ENCODE measurements around the gene MMP13. TPM values are rescaled to one million over a fixed set of nuclear protein-coding genes. Genes with fewer than 3 reads are reported as not detected.
A peak's percentile ranks its signal among the peaks of the same experiment; 100 is the strongest.

Gene MMP13
- total RNA-seq, 2 donors from 2014 or later = not detected

DNA sequence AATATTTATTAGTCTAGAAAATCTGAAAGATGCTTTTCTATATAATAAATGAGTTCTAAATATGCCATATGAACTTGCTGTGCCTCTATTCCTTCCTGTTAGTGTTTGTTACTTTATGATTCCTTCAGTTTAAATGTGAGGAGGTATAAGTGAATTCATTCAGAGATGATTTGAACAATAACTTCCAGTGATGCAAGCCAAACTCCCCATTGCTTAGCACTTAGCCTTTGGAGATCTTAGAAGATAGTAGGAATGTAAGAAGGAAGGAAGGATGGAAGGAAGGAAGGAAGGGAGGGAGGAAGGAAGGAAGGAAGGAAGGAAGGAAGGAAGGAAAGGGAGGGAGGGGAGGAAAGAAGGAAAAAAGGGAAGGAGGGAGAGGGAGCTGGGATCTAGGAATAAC is 25.1 kb downstream of the MMP13 start:
- H3K27ac Mint-ChIP-seq = no peak overlapping the region
- DNase-seq (no peak), ATAC-seq (replicated peaks in 1 of 2) (no peak)
- no peaks in the 10 kb centered on the region for H3K36me3 Mint-ChIP-seq (ENCODE audit: insufficient read depth in 2 of 2)
- peaks cover 13% of the 10 kb centered on the region for H3K27me3 Mint-ChIP-seq (ENCODE audit: low read depth)
- H3K9me3 Mint-ChIP-seq = no peaks in the 10 kb centered on the region
- H3K4me1 Mint-ChIP-seq (ENCODE audit: low read depth) = no peaks in the 10 kb centered on the region
- no peak overlapping the region for H3K4me3 Mint-ChIP-seq

- no peak for ATAC-seq (replicated peaks in 1 of 2)
- Mint-ChIP-seq H3K4me3 (no peak overlapping the region), H3K4me1 (ENCODE audit: low read depth) (no peaks in the 10 kb centered on the region), H3K27me3 (ENCODE audit: low read depth) (peaks cover 13% of the 10 kb centered on the region), H3K27ac (no peak overlapping the region), H3K9me3 (no peaks in the 10 kb centered on the region), H3K36me3 (ENCODE audit: insufficient read depth in 2 of 2) (no peaks in the 10 kb centered on the region)
- DNase-seq = no peak
Measured at GRCh38 chr11:102929972-102930371, 25.6 kb downstream of the MMP13 start.

DNA sequence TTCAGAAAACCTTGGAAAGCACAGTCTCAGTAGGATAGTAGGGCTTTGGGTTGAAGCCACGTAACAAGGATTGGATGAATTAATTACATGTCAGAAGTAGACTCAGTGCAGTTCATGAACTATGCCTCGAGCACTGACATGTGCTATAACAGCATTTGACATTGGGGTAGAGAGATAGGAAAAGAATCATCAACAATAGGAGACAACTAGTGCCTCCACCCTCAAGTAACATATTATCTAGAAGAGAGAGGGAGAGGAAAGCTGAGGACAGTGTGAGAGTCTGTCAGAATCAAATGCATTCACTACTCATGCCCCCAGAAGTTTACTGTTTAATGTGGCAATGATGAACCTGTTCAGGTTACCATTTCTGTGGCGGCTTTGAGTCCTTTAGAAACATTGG is 26.4 kb downstream of the MMP13 start:
- no peak for ATAC-seq (replicated peaks in 1 of 2)
- no peak for DNase-seq
- Mint-ChIP-seq H3K27ac (no peak overlapping the region), H3K4me3 (no peak overlapping the region), H3K4me1 (ENCODE audit: low read depth) (no peaks in the 10 kb centered on the region), H3K9me3 (no peaks in the 10 kb centered on the region), H3K27me3 (ENCODE audit: low read depth) (peaks cover 18% of the 10 kb centered on the region), H3K36me3 (ENCODE audit: insufficient read depth in 2 of 2) (no peaks in the 10 kb centered on the region)

DNA sequence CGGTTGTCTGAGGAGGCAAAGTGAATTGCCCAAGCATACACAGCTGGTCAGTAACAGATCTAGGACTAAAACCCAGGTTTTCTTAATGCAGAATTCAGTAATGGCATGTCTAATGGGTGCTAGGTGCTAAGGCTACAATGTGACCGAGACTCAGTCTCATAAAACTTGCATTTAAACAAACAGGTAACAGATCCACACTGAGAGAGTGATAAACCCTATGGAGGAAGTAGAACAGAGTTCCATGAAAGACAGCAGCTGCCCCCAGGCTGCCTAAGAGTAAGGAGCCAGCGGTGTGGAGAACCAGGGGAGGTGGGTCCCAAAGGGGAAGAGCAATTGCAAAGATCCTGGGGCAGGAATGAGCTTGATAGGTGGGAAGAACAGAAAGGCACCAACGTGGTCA is 27.3 kb downstream of the MMP13 start:
- DNase-seq (no peak), ATAC-seq (replicated peaks in 1 of 2) (no peak)
- H3K4me3 Mint-ChIP-seq = no peak overlapping the region
- no peaks in the 10 kb centered on the region for H3K9me3 Mint-ChIP-seq
- no peaks in the 10 kb centered on the region for H3K36me3 Mint-ChIP-seq (ENCODE audit: insufficient read depth in 2 of 2)
- H3K27me3 Mint-ChIP-seq (ENCODE audit: low read depth) = peaks cover 20% of the 10 kb centered on the region
- H3K4me1 Mint-ChIP-seq (ENCODE audit: low read depth) = no peaks in the 10 kb centered on the region
- no peak overlapping the region for H3K27ac Mint-ChIP-seq

- H3K4me1 Mint-ChIP-seq (ENCODE audit: low read depth) = no peaks in the 10 kb centered on the region
- no peaks in the 10 kb centered on the region for H3K36me3 Mint-ChIP-seq (ENCODE audit: insufficient read depth in 2 of 2)
- H3K9me3 Mint-ChIP-seq = no peaks in the 10 kb centered on the region
- H3K4me3 Mint-ChIP-seq = no peak overlapping the region
- H3K27ac Mint-ChIP-seq = no peak overlapping the region
- ATAC-seq (replicated peaks in 1 of 2) (no peak), DNase-seq (no peak)
- H3K27me3 Mint-ChIP-seq (ENCODE audit: low read depth) = peaks cover 20% of the 10 kb centered on the region
Measured at GRCh38 chr11:102927624-102927990, 27.9 kb downstream of the MMP13 start.

- Mint-ChIP-seq H3K27me3 (ENCODE audit: low read depth) (peaks cover 20% of the 10 kb centered on the region), H3K9me3 (no peaks in the 10 kb centered on the region), H3K4me3 (no peak overlapping the region)
Measured at GRCh38 chr11:102926961-102927623, 28.4 kb downstream of the MMP13 start.

GRCh38 chr11:102926517-102926916 is 29.0 kb downstream of the MMP13 start:
- no peak for ATAC-seq (replicated peaks in 1 of 2)
- no peaks in the 10 kb centered on the region for H3K9me3 Mint-ChIP-seq
- H3K36me3 Mint-ChIP-seq (ENCODE audit: insufficient read depth in 2 of 2) = no peaks in the 10 kb centered on the region
- no peak for DNase-seq
- H3K4me3 Mint-ChIP-seq = no peak overlapping the region
- H3K4me1 Mint-ChIP-seq (ENCODE audit: low read depth) = no peaks in the 10 kb centered on the region
- no peak overlapping the region for H3K27ac Mint-ChIP-seq
- peaks cover 18% of the 10 kb centered on the region for H3K27me3 Mint-ChIP-seq (ENCODE audit: low read depth)

More at GRCh38 chr11:102926961-102927623, 28.4 kb downstream of the MMP13 start:
- Mint-ChIP-seq H3K4me1 (ENCODE audit: low read depth) (no peaks in the 10 kb centered on the region), H3K36me3 (ENCODE audit: insufficient read depth in 2 of 2) (no peaks in the 10 kb centered on the region), H3K27ac (no peak overlapping the region)
- ATAC-seq (replicated peaks in 1 of 2) (no peak), DNase-seq (no peak)

DNA sequence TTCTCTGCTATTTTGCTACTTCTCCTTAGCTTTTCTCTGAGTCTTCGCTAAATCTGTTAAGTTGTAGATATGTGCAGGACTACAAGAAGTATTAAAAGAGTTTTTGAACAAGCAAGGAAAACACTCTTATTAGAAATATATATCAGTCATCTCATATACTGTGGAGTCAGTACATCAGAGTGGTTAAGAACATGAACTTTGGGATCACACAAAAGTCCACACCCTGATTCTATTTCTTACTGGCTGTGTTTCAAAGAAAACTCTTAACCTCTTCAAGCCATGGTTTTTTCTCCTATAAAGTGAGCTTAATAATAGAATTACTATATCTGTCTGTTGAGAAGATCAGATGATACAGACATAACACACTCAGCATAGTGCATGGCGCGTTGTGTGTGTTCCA is 29.5 kb downstream of the MMP13 start:
- Mint-ChIP-seq H3K27ac (no peak overlapping the region), H3K27me3 (ENCODE audit: low read depth) (peaks cover 13% of the 10 kb centered on the region), H3K4me3 (no peak overlapping the region), H3K36me3 (ENCODE audit: insufficient read depth in 2 of 2) (no peaks in the 10 kb centered on the region), H3K9me3 (no peaks in the 10 kb centered on the region), H3K4me1 (ENCODE audit: low read depth) (no peaks in the 10 kb centered on the region)
- ATAC-seq (replicated peaks in 1 of 2) (no peak), DNase-seq (no peak)

DNA sequence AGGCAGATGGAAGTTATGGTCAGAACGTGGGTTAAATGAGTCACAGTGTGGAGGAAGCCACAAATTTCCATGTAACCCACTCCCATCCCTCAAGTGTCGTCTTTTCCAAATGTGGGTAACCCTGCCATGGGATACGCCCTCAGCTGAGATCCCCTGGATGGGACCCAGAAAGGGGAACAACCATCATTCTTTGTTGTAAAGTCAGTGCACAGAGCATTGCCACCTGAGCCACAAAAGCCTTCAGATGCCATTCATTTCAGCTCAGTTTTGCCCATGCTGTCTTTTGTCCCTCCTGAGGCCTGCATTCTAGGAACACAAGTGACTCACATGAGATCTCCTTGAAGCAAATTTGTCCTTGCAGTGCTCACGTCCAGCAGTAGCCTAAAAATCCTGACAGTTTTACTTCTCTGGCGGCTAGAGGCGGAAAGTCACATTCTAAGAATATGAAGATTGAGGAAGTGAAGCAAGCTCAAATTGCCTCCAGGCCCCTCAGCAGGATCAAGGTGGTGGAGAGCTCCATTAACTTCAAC is 30.6 kb downstream of the MMP13 start:
- Mint-ChIP-seq H3K4me3 (no peak overlapping the region), H3K27ac (no peak overlapping the region), H3K9me3 (no peaks in the 10 kb centered on the region), H3K36me3 (ENCODE audit: insufficient read depth in 2 of 2) (no peaks in the 10 kb centered on the region), H3K27me3 (ENCODE audit: low read depth) (peaks cover 17% of the 10 kb centered on the region), H3K4me1 (ENCODE audit: low read depth) (peaks cover 5% of the 10 kb centered on the region)
- ATAC-seq (replicated peaks in 1 of 2) (no peak), DNase-seq (no peak)

DNA sequence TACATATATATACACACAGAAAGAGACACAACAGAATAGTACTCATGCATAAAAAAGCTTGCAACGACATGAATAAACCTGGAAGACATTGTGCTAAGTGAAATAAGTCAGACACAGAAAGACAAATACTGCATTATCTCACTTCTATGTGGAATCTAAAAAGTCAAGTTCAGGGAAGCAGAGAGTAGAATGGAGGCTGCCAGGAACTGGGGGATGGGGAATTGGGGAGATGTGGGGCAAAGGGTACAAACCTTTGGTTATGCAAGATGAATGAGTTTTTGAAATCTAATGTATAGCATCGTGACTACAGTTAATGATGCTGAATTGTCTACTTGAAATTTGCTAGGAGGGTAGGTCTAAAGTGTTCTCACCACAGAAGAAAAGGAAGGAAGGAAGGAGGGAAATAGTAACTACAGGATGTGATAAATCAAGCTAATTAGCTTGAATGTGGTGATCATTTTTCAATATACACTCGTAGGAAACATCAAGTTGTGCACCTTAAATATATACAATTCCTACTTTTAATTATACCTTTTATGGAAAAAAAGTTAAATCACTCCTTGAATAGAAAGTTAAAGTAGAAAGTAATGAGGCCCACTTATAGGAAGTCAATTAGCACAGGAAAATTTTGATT is 33.8 kb downstream of the MMP13 start:
- ATAC-seq (replicated peaks in 1 of 2) (no peak), DNase-seq (no peak)
- H3K9me3 Mint-ChIP-seq = no peaks in the 10 kb centered on the region
- H3K36me3 Mint-ChIP-seq (ENCODE audit: insufficient read depth in 2 of 2) = no peaks in the 10 kb centered on the region
- no peak overlapping the region for H3K4me3 Mint-ChIP-seq
- H3K4me1 Mint-ChIP-seq (ENCODE audit: low read depth) = peaks cover 6% of the 10 kb centered on the region
- H3K27ac Mint-ChIP-seq = no peak overlapping the region
- H3K27me3 Mint-ChIP-seq (ENCODE audit: low read depth) = peaks cover 18% of the 10 kb centered on the region

DNA sequence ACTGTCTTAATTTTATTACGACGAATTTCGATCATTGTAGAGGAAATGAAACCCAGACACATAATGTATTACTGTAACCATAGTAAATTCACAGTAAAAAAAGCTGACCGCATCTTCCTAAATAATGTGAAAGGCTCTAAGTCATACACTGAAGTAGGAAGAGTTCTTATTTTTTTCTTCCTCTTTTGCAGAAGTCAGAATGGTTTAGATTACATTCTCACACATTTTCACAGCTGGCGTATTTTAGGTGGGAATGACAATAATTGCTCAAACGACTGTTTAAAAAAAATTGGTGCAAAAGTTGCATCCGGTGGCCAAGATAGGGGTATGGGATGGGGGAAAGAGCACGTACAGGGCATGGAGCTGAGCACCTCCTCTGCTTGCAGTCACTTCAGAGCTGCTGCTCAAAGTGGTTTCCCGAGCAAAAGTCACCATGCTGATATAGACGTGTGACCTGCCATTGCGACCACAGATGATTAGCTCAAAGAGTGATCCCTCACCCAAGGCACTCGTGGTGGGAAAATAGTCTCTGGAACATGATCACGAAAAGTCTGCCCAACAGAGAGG is 35.3 kb downstream of the MMP13 start:
- peaks cover 28% of the 10 kb centered on the region for H3K27me3 Mint-ChIP-seq (ENCODE audit: low read depth)
- ATAC-seq (replicated peaks in 1 of 2) = no peak
- peaks cover 6% of the 10 kb centered on the region for H3K4me1 Mint-ChIP-seq (ENCODE audit: low read depth)
- peak overlapping the region in 1 of 2 donors; percentile 42 for H3K4me3 Mint-ChIP-seq
- peak overlapping the region; percentile 34 for H3K27ac Mint-ChIP-seq
- no peak for DNase-seq
- H3K9me3 Mint-ChIP-seq = no peaks in the 10 kb centered on the region
- no peaks in the 10 kb centered on the region for H3K36me3 Mint-ChIP-seq (ENCODE audit: insufficient read depth in 2 of 2)

- Mint-ChIP-seq H3K4me1 (ENCODE audit: low read depth) (peaks cover 2% of the 10 kb centered on the region), H3K27me3 (ENCODE audit: low read depth) (peaks cover 14% of the 10 kb centered on the region), H3K36me3 (ENCODE audit: insufficient read depth in 2 of 2) (no peaks in the 10 kb centered on the region), H3K4me3 (no peak overlapping the region), H3K9me3 (no peaks in the 10 kb centered on the region), H3K27ac (peak overlapping the region; percentile 55)
- no peak for ATAC-seq (replicated peaks in 1 of 2)
- no peak for DNase-seq
Measured at GRCh38 chr11:102915044-102915375, 40.5 kb downstream of the MMP13 start.

GRCh38 chr11:102914238-102915043 is 41.1 kb downstream of the MMP13 start:
- peak overlapping the region; percentile 55 for H3K27ac Mint-ChIP-seq
- peak; percentile 7 to 24 for DNase-seq

More at GRCh38 chr11:102914238-102915043, 41.1 kb downstream of the MMP13 start:
- peak; percentile 35 to 47 for ATAC-seq (replicated peaks in 1 of 2)
- H3K4me3 Mint-ChIP-seq = no peak overlapping the region
- H3K27me3 Mint-ChIP-seq (ENCODE audit: low read depth) = peaks cover 12% of the 10 kb centered on the region
- no peaks in the 10 kb centered on the region for H3K9me3 Mint-ChIP-seq
- H3K4me1 Mint-ChIP-seq (ENCODE audit: low read depth) = no peaks in the 10 kb centered on the region
- H3K36me3 Mint-ChIP-seq (ENCODE audit: insufficient read depth in 2 of 2) = no peaks in the 10 kb centered on the region
